PFSK-1 (cell line): ENCODE measurements around the gene ATP11B.

ENCODE experiments used
- FOXP2 ChIP-seq: optimal IDR thresholded peaks from 2 replicates; pipeline ENCODE3; 2011; ENCODE audit warnings: borderline replicate concordance, control low read depth, inconsistent platforms; ENCODE audit not compliant: insufficient read depth; ENCODE audit errors: extremely low read length, extremely low read depth
- POLR2AphosphoS5 ChIP-seq: IDR thresholded peaks from 2 replicates; pipeline ENCODE4 v1.6.1; 2012; ENCODE audit warnings: low read depth, mild to moderate bottlenecking, control low read depth, low read length, moderate library complexity
- SIN3A ChIP-seq: IDR thresholded peaks from 2 replicates; pipeline ENCODE4 v1.6.1; 2012; ENCODE audit warnings: mild to moderate bottlenecking, low read length, moderate library complexity, borderline replicate concordance; ENCODE audit not compliant: insufficient read depth
- TAF1 ChIP-seq: IDR thresholded peaks from 2 replicates; pipeline ENCODE4 v1.6.1; 2012; ENCODE audit warnings: low read length, control low read depth, borderline replicate concordance; ENCODE audit not compliant: insufficient read depth
- TF ChIP-seq, protein P1 (sequence below), 2 experiments: IDR thresholded peaks; 2 replicates each; pipeline versions ENCODE4 v1.6.1 to v1.8.0; 2011 to 2012; ENCODE audit warnings: low read depth in 2 of 2, low read length in 2 of 2, control low read depth in 1 of 2, inconsistent platforms in 1 of 2, mild to moderate bottlenecking in 1 of 2, moderate library complexity in 1 of 2; ENCODE audit not compliant: insufficient read depth in 1 of 2

The ATP11B gene

DNA sequence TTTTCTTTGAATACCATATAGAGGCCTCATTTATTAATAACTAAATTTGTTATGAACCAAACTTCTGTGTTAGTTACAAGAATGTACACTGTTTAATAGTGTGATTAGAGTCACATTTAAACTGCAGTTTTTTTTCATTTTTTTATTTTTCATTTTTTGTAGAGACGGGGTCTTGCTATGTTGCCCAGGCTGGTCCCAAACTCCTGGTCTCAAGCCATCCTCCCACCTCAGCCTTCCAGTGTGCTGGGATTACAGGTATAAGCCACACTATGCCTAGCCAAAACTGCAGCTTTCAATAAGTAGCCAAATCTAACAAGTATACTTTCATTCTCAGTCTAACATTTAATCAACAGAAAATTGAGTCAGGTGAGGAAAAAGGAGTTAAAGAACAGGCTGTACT, 10.2 kb upstream of the ATP11B start:
- no peak for TF ChIP-seq SIN3A
- no peak for TF ChIP-seq FOXP2

DNA sequence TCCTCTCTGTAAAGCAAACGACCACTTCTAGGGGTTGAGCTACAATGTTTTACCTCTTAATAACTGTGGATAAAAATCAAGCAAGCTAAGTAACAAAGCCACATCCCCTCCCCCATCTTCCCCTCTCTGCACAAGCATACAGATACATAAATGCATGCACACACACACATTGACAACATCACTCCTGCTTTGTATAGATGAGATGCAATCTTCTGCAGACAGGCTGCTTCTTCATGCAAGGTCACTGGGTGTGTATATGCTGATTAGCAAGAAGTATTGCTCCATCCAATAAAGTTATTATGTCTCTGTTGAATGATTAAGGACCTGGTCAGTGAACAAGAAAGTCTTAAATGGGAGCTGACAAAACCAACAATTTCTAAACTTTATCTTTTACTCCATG, 8.8 kb upstream of the ATP11B start:
- TF ChIP-seq, protein P1, sequence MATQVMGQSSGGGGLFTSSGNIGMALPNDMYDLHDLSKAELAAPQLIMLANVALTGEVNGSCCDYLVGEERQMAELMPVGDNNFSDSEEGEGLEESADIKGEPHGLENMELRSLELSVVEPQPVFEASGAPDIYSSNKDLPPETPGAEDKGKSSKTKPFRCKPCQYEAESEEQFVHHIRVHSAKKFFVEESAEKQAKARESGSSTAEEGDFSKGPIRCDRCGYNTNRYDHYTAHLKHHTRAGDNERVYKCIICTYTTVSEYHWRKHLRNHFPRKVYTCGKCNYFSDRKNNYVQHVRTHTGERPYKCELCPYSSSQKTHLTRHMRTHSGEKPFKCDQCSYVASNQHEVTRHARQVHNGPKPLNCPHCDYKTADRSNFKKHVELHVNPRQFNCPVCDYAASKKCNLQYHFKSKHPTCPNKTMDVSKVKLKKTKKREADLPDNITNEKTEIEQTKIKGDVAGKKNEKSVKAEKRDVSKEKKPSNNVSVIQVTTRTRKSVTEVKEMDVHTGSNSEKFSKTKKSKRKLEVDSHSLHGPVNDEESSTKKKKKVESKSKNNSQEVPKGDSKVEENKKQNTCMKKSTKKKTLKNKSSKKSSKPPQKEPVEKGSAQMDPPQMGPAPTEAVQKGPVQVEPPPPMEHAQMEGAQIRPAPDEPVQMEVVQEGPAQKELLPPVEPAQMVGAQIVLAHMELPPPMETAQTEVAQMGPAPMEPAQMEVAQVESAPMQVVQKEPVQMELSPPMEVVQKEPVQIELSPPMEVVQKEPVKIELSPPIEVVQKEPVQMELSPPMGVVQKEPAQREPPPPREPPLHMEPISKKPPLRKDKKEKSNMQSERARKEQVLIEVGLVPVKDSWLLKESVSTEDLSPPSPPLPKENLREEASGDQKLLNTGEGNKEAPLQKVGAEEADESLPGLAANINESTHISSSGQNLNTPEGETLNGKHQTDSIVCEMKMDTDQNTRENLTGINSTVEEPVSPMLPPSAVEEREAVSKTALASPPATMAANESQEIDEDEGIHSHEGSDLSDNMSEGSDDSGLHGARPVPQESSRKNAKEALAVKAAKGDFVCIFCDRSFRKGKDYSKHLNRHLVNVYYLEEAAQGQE (IDR thresholded peaks at IDR 0.05; ENCODE audit: insufficient read depth in 1 of 2, low read depth in 2 of 2, low read length in 2 of 2), result no peak
- TF ChIP-seq POLR2AphosphoS5 (no peak), FOXP2 (no peak), TAF1 (no peak), SIN3A (no peak)

DNA sequence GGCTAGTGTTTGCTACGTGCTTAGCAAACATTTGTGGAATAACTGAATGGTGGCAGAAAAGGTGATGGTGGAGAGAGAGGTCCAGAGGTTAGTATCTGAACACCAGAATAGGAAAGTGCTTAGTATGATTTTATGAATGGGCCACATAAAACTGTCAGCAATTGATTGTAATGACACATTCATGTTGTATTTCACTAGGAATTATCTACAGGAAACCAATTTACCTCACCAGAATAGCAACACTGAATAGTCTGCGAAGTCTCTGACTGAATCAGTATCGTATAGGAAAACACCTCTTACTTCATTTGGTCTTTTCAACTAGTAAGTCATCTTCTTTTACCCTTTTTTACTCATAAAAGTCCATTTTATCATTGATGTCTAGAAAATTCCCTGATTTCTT, 8.2 kb upstream of the ATP11B start:
- TF ChIP-seq, protein P1 (IDR thresholded peaks at IDR 0.05; ENCODE audit: insufficient read depth in 1 of 2, low read depth in 2 of 2, low read length in 2 of 2), result no peak

DNA sequence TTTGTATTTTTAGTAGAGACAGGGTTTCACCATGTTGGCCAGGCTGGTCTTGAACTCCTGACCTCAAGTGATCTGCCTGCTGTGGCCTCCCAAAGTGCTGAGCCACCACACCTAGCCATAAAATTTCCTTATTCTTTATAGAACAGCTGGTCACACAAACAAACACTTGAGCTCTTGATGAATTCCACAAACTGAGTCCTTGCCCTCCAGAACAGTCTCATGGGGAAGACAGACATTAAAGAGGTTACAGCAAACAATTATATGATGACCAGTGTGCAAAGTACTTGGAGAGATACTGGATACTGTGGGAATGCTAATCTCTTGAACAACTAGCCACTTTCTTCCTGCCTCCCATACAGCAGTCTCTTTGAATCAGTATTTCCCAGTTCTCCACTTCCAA, 7.5 kb upstream of the ATP11B start:
- TF ChIP-seq TAF1, result no peak
- no peak for TF ChIP-seq FOXP2
- TF ChIP-seq, protein P1 (IDR thresholded peaks at IDR 0.05; ENCODE audit: insufficient read depth in 1 of 2, low read depth in 2 of 2, low read length in 2 of 2), result no peak
- TF ChIP-seq SIN3A, result no peak
- no peak for TF ChIP-seq POLR2AphosphoS5

DNA sequence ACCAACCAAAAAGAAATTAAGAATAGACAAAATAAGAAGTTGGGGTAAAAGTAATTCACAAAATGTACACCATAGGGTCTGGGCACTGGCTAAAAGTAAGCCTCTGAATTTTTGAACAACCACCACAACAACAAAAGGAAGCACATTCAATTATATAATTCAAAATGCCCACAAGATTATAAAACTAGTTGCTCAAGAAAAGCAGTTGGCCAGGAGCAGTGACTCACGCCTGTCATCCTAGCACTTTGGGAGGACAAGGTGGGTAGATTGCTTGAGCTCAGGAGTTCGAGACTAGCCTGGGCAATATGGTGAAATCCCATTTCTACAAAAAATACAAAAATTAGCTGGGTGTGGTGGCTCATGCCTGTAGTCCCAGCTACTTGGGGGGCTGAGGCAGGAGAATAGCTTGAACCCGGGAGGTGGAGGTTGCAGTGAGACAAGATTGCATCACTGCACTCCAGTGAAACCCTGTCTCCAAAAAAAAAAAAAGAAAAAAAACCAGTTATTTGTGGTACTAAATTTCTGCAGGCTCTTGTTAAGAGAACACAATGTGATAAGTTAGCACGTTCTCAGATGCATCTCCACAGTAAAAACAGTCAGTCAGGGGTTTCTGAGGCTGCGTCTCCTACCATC, 6.6 kb upstream of the ATP11B start:
- TF ChIP-seq FOXP2 (no peak), POLR2AphosphoS5 (no peak), TAF1 (no peak)

DNA sequence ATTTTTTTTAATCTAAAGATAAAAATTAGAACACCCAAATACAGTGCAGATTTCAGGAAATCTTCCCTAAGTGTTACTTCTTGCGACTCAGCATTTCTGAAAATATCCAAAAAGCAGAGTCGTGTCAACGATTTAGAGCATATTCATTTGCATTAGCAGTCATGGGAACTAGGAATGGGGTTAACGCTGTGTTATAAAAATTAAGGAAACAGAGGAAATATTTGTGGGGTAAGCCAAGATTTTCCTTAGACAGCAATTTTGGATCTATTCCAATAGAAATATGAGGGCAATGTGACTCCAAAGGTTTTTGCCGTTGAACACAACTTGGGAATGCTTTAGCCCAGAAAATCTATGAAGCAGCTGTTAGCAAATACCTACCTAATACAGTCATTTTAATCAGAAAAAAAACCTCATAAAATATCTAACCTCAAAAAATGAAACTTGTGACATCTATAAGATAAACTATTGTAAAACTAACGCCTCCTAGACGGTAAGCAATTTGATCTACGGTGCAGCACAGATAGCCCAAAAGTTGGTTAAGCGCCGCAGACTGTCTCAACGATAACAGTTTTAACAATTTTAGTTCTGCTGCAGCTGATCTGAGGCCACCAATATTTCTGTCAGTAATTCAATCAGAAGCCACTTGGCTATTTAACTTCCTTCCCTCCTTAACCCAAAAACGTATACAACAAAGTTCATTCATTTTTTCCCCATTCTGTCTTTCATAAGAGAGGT, 5.8 kb upstream of the ATP11B start:
- no peak for TF ChIP-seq TAF1
- TF ChIP-seq FOXP2, result no peak
- no peak for TF ChIP-seq SIN3A
- no peak for TF ChIP-seq POLR2AphosphoS5
- TF ChIP-seq, protein P1 (IDR thresholded peaks at IDR 0.05; ENCODE audit: insufficient read depth in 1 of 2, low read depth in 2 of 2, low read length in 2 of 2), result no peak
